Measurements from ENCODE around the gene SCD5.

- TF ChIP-seq, protein P1, sequence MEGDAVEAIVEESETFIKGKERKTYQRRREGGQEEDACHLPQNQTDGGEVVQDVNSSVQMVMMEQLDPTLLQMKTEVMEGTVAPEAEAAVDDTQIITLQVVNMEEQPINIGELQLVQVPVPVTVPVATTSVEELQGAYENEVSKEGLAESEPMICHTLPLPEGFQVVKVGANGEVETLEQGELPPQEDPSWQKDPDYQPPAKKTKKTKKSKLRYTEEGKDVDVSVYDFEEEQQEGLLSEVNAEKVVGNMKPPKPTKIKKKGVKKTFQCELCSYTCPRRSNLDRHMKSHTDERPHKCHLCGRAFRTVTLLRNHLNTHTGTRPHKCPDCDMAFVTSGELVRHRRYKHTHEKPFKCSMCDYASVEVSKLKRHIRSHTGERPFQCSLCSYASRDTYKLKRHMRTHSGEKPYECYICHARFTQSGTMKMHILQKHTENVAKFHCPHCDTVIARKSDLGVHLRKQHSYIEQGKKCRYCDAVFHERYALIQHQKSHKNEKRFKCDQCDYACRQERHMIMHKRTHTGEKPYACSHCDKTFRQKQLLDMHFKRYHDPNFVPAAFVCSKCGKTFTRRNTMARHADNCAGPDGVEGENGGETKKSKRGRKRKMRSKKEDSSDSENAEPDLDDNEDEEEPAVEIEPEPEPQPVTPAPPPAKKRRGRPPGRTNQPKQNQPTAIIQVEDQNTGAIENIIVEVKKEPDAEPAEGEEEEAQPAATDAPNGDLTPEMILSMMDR (IDR thresholded peaks at IDR 0.05), result no peak
- TF ChIP-seq ZFX (IDR thresholded peaks at IDR 0.05; ENCODE audit: borderline replicate concordance), result no peak
Observed at GRCh38 chr4:82626251-82626868, 172.2 kb downstream of the SCD5 start.

Data from 22Rv1 (cell line).